DND-41 (cell line): Measurements from ENCODE around the gene HES3.

ENCODE experiments used
- ATAC-seq: fragments of 200-7000 bp; cut with Tn5 transposase; 3 replicates; pipeline ENCODE4 v1.9.1; 2021; ENCODE audit warnings: low read depth; ENCODE audit not compliant: insufficient read depth
- DNase-seq: peaks from one replicate; pipeline ENCODE4 v3.0.0-alpha.2; 2020
- H2AFZ ChIP-seq: 2 replicates; pipeline ENCODE4 v1.6.0; 2012; ENCODE audit warnings: low read depth, low read length
- H3K27ac ChIP-seq: 2 replicates; pipeline ENCODE4 v1.5.1; 2012; ENCODE audit warnings: low read length, inconsistent platforms
- H3K27me3 ChIP-seq: fragments of 200-600 bp; sonication (generic); 2 replicates; pipeline ENCODE4 v1.6.0; 2012; ENCODE audit warnings: low read length, mild to moderate bottlenecking, inconsistent platforms; ENCODE audit not compliant: insufficient read depth, poor library complexity
- H3K36me3 ChIP-seq: 2 replicates; pipeline ENCODE4 v1.5.1; 2012; ENCODE audit warnings: low read length, inconsistent platforms; ENCODE audit not compliant: insufficient read depth
- H3K4me1 ChIP-seq: 2 replicates; pipeline ENCODE4 v1.5.1; 2012; ENCODE audit warnings: mild to moderate bottlenecking, low read length; ENCODE audit not compliant: insufficient read depth
- H3K4me2 ChIP-seq: 2 replicates; pipeline ENCODE4 v1.6.0; 2012; ENCODE audit warnings: mild to moderate bottlenecking, moderate library complexity, low read length, inconsistent platforms; ENCODE audit not compliant: insufficient read depth
- H3K4me3 ChIP-seq, 2 experiments: fragments of 200-600 bp in 1 of 2; shearing (Covaris generic) in 1 of 2; 2 replicates each; pipeline ENCODE4 v1.5.1; 2012 to 2016; ENCODE audit warnings: inconsistent platforms in 2 of 2, low read length in 2 of 2, mild to moderate bottlenecking in 2 of 2, low read depth in 1 of 2, moderate library complexity in 1 of 2
- H3K79me2 ChIP-seq: 2 replicates; pipeline ENCODE4 v1.6.0; 2012; ENCODE audit warnings: low read length, inconsistent platforms; ENCODE audit not compliant: insufficient read depth
- H3K9ac ChIP-seq: 2 replicates; pipeline ENCODE4 v1.6.0; 2012; ENCODE audit warnings: low read depth, mild to moderate bottlenecking, inconsistent platforms, low read length, moderate library complexity
- H3K9me3 ChIP-seq: 2 replicates; pipeline ENCODE4 v1.5.1; 2012; ENCODE audit warnings: low read length, moderate library complexity, mild to moderate bottlenecking, inconsistent platforms; ENCODE audit not compliant: insufficient read depth, severe bottlenecking
- H4K20me1 ChIP-seq: 2 replicates; pipeline ENCODE4 v1.6.0; 2012; ENCODE audit warnings: low read length; ENCODE audit not compliant: insufficient read depth
- CTCF ChIP-seq: IDR thresholded peaks from 2 replicates; pipeline ENCODE4 v1.5.1; 2012; ENCODE audit warnings: borderline replicate concordance, low read length, moderate library complexity, mild to moderate bottlenecking; ENCODE audit not compliant: poor library complexity, severe bottlenecking; ENCODE audit errors: extremely low read depth
- EZH2 ChIP-seq: IDR thresholded peaks from 3 replicates; pipeline ENCODE4 v1.6.1; 2012; ENCODE audit warnings: borderline replicate concordance, low read depth, mild to moderate bottlenecking, moderate library complexity, low read length, inconsistent platforms; ENCODE audit not compliant: severe bottlenecking

The HES3 gene

GRCh38 chr1:6282577-6283270, 38.7 kb downstream of the HES3 start:
- Histone ChIP-seq H2AFZ (no peak overlapping the region), H3K9me3 (no peaks in the 10 kb centered on the region), H3K4me2 (no peak overlapping the region), H3K36me3 (peaks cover 77% of the 10 kb centered on the region), H3K27ac (no peak overlapping the region), H3K9ac (no peak overlapping the region), H3K4me1 (no peaks in the 10 kb centered on the region), H3K79me2 (no peaks in the 10 kb centered on the region), H3K4me3 (no peak overlapping the region), H3K27me3 (no peaks in the 10 kb centered on the region), H4K20me1 (peaks cover 59% of the 10 kb centered on the region)
- DNase-seq: no peak
- ATAC-seq: no peak
- no peak for TF ChIP-seq CTCF
- TF ChIP-seq EZH2: no peak

GRCh38 chr1:6285336-6285735, 41.4 kb downstream of the HES3 start:
- ATAC-seq: no peak
- Histone ChIP-seq H3K79me2 (no peaks in the 10 kb centered on the region), H3K9me3 (no peaks in the 10 kb centered on the region), H4K20me1 (peaks cover 63% of the 10 kb centered on the region), H3K27me3 (no peaks in the 10 kb centered on the region), H3K27ac (no peak overlapping the region), H3K4me2 (no peak overlapping the region), H3K36me3 (peaks cover 74% of the 10 kb centered on the region), H3K9ac (no peak overlapping the region), H3K4me3 (no peak overlapping the region), H3K4me1 (no peaks in the 10 kb centered on the region), H2AFZ (no peak overlapping the region)
- no peak for DNase-seq
- TF ChIP-seq EZH2: no peak
- TF ChIP-seq CTCF: no peak

- Histone ChIP-seq H2AFZ (no peak overlapping the region), H3K4me1 (no peaks in the 10 kb centered on the region), H3K9me3 (no peaks in the 10 kb centered on the region), H3K27ac (no peak overlapping the region), H3K4me2 (no peak overlapping the region), H3K36me3 (peaks cover 74% of the 10 kb centered on the region), H3K79me2 (no peaks in the 10 kb centered on the region), H3K4me3 (no peak overlapping the region), H4K20me1 (peaks cover 62% of the 10 kb centered on the region), H3K27me3 (no peaks in the 10 kb centered on the region), H3K9ac (no peak overlapping the region)
- no peak for ATAC-seq
- DNase-seq: no peak
- TF ChIP-seq CTCF (no peak), EZH2 (no peak)
Measured at GRCh38 chr1:6286266-6286665, 42.3 kb downstream of the HES3 start.

- no peak for ATAC-seq
- Histone ChIP-seq H3K9ac (no peak overlapping the region), H3K9me3 (no peaks in the 10 kb centered on the region), H3K27ac (no peak overlapping the region), H3K27me3 (no peaks in the 10 kb centered on the region), H3K4me3 (no peak overlapping the region), H3K79me2 (no peaks in the 10 kb centered on the region), H3K4me1 (no peaks in the 10 kb centered on the region), H2AFZ (no peak overlapping the region), H3K36me3 (peaks cover 74% of the 10 kb centered on the region), H3K4me2 (no peak overlapping the region), H4K20me1 (peaks cover 60% of the 10 kb centered on the region)
- TF ChIP-seq EZH2: no peak
- TF ChIP-seq CTCF: no peak
- no peak for DNase-seq
Measured at GRCh38 chr1:6287029-6287428, 43.0 kb downstream of the HES3 start.
